Naive thymus-derived CD4-positive, alpha-beta T cell (primary cell): ENCODE data around the gene PIGT. TPM values are rescaled to one million over a fixed set of nuclear protein-coding genes. Genes with fewer than 3 reads are reported as not detected.

ENCODE experiments used
- ATAC-seq: fragments of 150-1000 bp; cut with Tn5 transposase; 2 replicates; pipeline ENCODE4 v1.10.0; 2021; ENCODE audit warnings: mild to moderate bottlenecking, moderate library complexity
- CTCF ChIA-PET: fragments of 350-600 bp; sonication (Branson Sonifier 250); formaldehyde crosslinking; loops from one replicate; lab custom pipeline; 2021; ENCODE audit warnings: antibody characterized with exemption; lab: Charles Lee
- POLR2A ChIA-PET: fragments of 350-600 bp; sonication (Branson Sonifier 250); formaldehyde crosslinking; loops from one replicate; lab custom pipeline; 2021; ENCODE audit warnings: antibody characterized with exemption, inconsistent platforms; lab: Charles Lee
- DNase-seq, 9 donors: peaks; one replicate each; pipeline versions ENCODE4 v3.0.0 to v3.0.0-alpha.2; 2020 to 2022; ENCODE audit warnings: mixed read lengths in 1 of 9
- H3K27ac ChIP-seq: one replicate; pipeline ENCODE4 v1.7.0; 2013; ENCODE audit warnings: mild to moderate bottlenecking, low read depth, low read length, moderate library complexity
- H3K27me3 ChIP-seq, 2 donors: one replicate each; pipeline ENCODE4 v1.7.0; 2013; ENCODE audit warnings: low read length in 2 of 2, mild to moderate bottlenecking in 2 of 2, moderate library complexity in 2 of 2; ENCODE audit not compliant: control insufficient read depth in 2 of 2, insufficient read depth in 2 of 2
- H3K36me3 ChIP-seq, 3 experiments: 1 replicate in 2 of 3; 2 replicates in 1 of 3; pipeline ENCODE4 v1.7.0; 2013; ENCODE audit warnings: low read length in 3 of 3, mild to moderate bottlenecking in 3 of 3, moderate library complexity in 1 of 3; ENCODE audit not compliant: insufficient read depth in 3 of 3, control insufficient read depth in 2 of 3
- H3K4me1 ChIP-seq, 2 donors: one replicate each; pipeline ENCODE4 v1.7.0; 2013; ENCODE audit warnings: low read length in 2 of 2, mild to moderate bottlenecking in 2 of 2, moderate library complexity in 1 of 2; ENCODE audit not compliant: control insufficient read depth in 2 of 2, insufficient read depth in 2 of 2
- H3K4me3 ChIP-seq: 2 replicates; pipeline ENCODE4 v1.7.0; 2013; ENCODE audit warnings: mild to moderate bottlenecking, low read length
- H3K9me3 ChIP-seq, 3 experiments: 1 replicate in 2 of 3; 2 replicates in 1 of 3; pipeline ENCODE4 v1.7.0; 2013; ENCODE audit warnings: low read length in 3 of 3; ENCODE audit not compliant: control insufficient read depth in 2 of 3
- H3K27ac Mint-ChIP-seq, 9 donors: one replicate each; pipeline ENCODE4 v1.8.0; 2020 to 2022; ENCODE audit warnings: mixed read lengths in 9 of 9, mild to moderate bottlenecking in 8 of 9, moderate library complexity in 5 of 9, inconsistent platforms in 2 of 9
- H3K27me3 Mint-ChIP-seq, 5 donors: one replicate each; pipeline ENCODE4 v1.8.0; 2021 to 2022; ENCODE audit warnings: mixed read lengths in 5 of 5, mild to moderate bottlenecking in 1 of 5
- H3K36me3 Mint-ChIP-seq, 5 donors: one replicate each; pipeline ENCODE4 v1.8.0; 2020 to 2022; ENCODE audit warnings: mixed read lengths in 5 of 5, mild to moderate bottlenecking in 3 of 5, inconsistent platforms in 1 of 5
- H3K4me1 Mint-ChIP-seq, 7 donors: one replicate each; pipeline ENCODE4 v1.8.0; 2020 to 2022; ENCODE audit warnings: mixed read lengths in 7 of 7, mild to moderate bottlenecking in 3 of 7, inconsistent platforms in 1 of 7
- H3K4me3 Mint-ChIP-seq, 10 donors: one replicate each; pipeline ENCODE4 v1.8.0; 2020 to 2022; ENCODE audit warnings: mild to moderate bottlenecking in 10 of 10, mixed read lengths in 10 of 10, moderate library complexity in 6 of 10, inconsistent platforms in 2 of 10
- H3K9me3 Mint-ChIP-seq, 11 donors: one replicate each; pipeline ENCODE4 v1.8.0; 2020 to 2022; ENCODE audit warnings: mixed read lengths in 11 of 11, mild to moderate bottlenecking in 4 of 11, inconsistent platforms in 1 of 11, moderate library complexity in 1 of 11
- intact Hi-C, 2 donors: fragments of 100-400 bp; cut with micrococcal nuclease; formaldehyde crosslinking; loops; one replicate each; pipeline ENCODE4 v1.15.1; 2023
- polyA plus RNA-seq, 2 donors: library from polyadenylated mRNA; unstranded; fragments of 300-500 nt; fragmentation: Illumina TruSeq; gene quantifications; one replicate each; pipeline ENCODE4 v1.2.3, GENCODE V29; 2021
- total RNA-seq, 6 experiments: library from RNA in 5 of 6; stranded (reverse) in 5 of 6; gene quantifications; 1 replicate in 5 of 6; 2 replicates in 1 of 6; pipeline ENCODE4 v1.2.3 and lab custom pipeline; 2021 to 2026

Gene PIGT
- total RNA-seq (100 to 1,000 TPM in 1 of 5 experiments, 10 to 100 TPM in 4; 78.7 to 140 (median 85.0) TPM), polyA plus RNA-seq (10 to 100 TPM; 82.7 to 98.9 TPM), total RNA-seq (lab: John Stamatoyannopoulos, UW) (108 reads per million, percentile 86 among the genes with 10 or more reads in this experiment)

DNA sequence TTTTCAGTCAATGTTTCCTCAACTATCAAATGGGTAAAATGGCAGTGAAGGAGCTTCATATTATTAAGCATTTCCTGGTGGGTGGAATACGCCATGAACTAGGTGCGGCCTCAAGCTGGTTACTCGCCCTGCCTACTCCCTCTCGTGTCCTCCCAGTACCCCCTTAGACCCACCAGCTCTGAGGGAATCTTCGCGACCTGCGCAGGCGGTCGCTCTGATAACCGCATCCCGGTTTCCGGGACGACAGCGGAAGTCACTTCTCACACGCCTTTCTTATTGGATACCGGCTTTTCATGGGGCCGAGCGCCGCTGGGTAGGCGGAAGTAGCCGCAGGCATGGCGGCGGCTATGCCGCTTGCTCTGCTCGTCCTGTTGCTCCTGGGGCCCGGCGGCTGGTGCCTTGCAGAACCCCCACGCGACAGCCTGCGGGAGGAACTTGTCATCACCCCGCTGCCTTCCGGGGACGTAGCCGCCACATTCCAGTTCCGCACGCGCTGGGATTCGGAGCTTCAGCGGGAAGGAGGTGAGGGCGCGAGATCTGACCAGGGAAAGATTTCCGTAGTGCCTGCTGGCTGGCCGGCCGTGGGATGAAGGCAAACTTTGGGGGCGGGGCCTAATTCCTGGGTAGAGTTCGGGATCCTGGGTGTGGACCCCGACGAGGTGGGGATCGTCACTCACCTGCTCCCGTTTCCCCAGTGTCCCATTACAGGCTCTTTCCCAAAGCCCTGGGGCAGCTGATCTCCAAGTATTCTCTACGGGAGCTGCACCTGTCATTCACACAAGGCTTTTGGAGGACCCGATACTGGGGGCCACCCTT, at the start of gene PIGT:
TSS of gene PIGT (plus strand) at position 320 of the 816 bp plus-strand sequence. CDS start at position 336, 16 bp downstream.
- peak within 1 kb of the TSS; percentile 95 for H3K27ac ChIP-seq
- peak; percentile 71 to 94 (median 93) for DNase-seq
- H3K27ac Mint-ChIP-seq, result peak within 1 kb of the TSS; percentile 94 to 99 (median 97)
- no peaks in the 10 kb centered on the region for H3K9me3 Mint-ChIP-seq
- peak; percentile 98 for ATAC-seq
- CTCF ChIA-PET, result interaction anchor here (0.6 to 5.0 kb wide), 6 partner anchors 17 to 354 kb away, joined by 3 to 21 read pairs (median 8); partner anchors contain the start of gene SYS1
- peaks cover 7 to 22% (median 14%) of the 10 kb centered on the region in 5 donors for H3K36me3 Mint-ChIP-seq
- peaks cover 17 to 50% (median 32%) of the 10 kb centered on the region in 7 donors for H3K4me1 Mint-ChIP-seq
- intact Hi-C loops, result loop anchor here (1.0 to 10.0 kb wide), 11 partner anchors 10 to 1959 kb away; partner anchors contain the start of genes SYS1 (in 2 of the 2), ACOT8 (in 1 of the 2), ADA (in 1 of the 2) and DNTTIP1 (in 1 of the 2)
- POLR2A ChIA-PET, result interaction anchor here (0.7 to 5.8 kb wide), 12 partner anchors 10 to 533 kb away, joined by 3 to 67 read pairs (median 11); partner anchors contain the start of genes DBNDD2 and SYS1
- H3K4me3 ChIP-seq, result peak within 1 kb of the TSS; percentile 98
- H3K27me3 Mint-ChIP-seq, result no peaks in the 10 kb centered on the region
- peaks cover 9 to 33% (median 11%) of the 10 kb centered on the region in 3 experiments for H3K36me3 ChIP-seq
- no peaks in the 10 kb centered on the region for H3K27me3 ChIP-seq
- peak within 1 kb of the TSS; percentile 91 to 97 (median 94) for H3K4me3 Mint-ChIP-seq
- H3K9me3 ChIP-seq, result no peaks in the 10 kb centered on the region
- peaks cover 12 to 21% of the 10 kb centered on the region in 2 donors for H3K4me1 ChIP-seq

DNA sequence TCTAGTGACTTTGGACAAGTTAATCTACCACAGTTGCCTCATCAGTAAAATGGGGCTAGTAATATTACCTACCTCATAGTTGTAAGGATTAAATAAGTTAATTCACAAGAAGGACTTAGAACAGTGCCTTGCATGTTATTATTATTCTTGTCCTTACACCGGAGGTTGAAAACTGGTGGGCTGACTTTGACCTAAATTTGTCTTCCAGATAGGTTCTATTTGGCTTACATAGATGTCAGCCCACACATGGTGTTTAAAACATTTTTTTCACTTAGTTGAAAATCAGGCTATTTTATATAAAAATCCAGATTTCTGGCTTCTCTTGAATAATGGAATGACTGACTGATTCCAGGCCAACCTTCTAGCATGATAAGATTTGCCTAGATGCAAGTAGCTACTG, 49.7 kb upstream of the PIGT start:
- Mint-ChIP-seq H3K4me1 (peaks cover 32 to 72% (median 68%) of the 10 kb centered on the region in 7 donors), H3K9me3 (peaks cover 0 to 4% (median 0%) of the 10 kb centered on the region in 11 donors), H3K27me3 (peaks cover 0 to 2% (median 0%) of the 10 kb centered on the region in 5 donors), H3K36me3 (peaks cover 0 to 37% (median 6%) of the 10 kb centered on the region in 5 donors), H3K27ac (peak overlapping the region in 2 of 9 donors; percentile 9 to 46), H3K4me3 (peak overlapping the region in 1 of 10 donors; percentile 27)
- Histone ChIP-seq H3K9me3 (no peaks in the 10 kb centered on the region), H3K27me3 (no peaks in the 10 kb centered on the region), H3K36me3 (peaks cover 0 to 46% (median 17%) of the 10 kb centered on the region in 3 experiments), H3K27ac (peak overlapping the region; percentile 26), H3K4me1 (peaks cover 40 to 41% of the 10 kb centered on the region in 2 donors), H3K4me3 (no peak overlapping the region)
- ChIA-PET CTCF (interaction anchor here (1.0 to 9.2 kb wide), 4 partner anchors 8 to 405 kb away, joined by 3 to 146 read pairs (median 6); no protein-coding TSS in a partner anchor), POLR2A (interaction anchor here (0.5 to 6.1 kb wide), 7 partner anchors 6 to 1304 kb away, joined by 3 to 96 read pairs (median 5); partner anchors contain the start of gene PIGT)
- no peak for ATAC-seq
- DNase-seq, result no peak
- intact Hi-C loops, result loop anchor here (10.0 kb wide), 1 partner anchor 401 kb away; the partner anchor contains the start of genes STK4 (in 2 of the 2) and TOMM34 (in 2 of the 2)

DNA sequence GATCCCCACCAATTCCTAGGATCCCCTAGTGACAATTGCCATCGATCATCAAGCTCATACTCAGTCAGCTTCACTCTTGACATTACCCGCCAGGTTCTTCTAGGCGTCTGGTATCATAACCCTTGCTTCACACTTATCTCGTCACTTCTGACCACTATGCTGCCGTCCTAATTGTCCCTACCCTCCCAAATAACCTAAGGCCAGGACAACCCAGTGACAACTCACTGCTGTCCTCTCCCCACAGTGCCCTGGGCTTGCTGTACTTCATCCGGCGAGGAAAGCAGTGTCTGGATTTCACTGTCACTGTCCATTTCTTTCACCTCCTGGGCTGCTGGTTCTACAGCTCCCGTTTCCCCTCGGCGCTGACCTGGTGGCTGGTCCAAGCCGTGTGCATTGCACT, 49.3 kb upstream of the PIGT start:
- Histone ChIP-seq H3K9me3 (no peaks in the 10 kb centered on the region), H3K4me3 (no peak overlapping the region), H3K27me3 (no peaks in the 10 kb centered on the region), H3K4me1 (peaks cover 41% of the 10 kb centered on the region in 2 donors), H3K36me3 (peaks cover 0 to 46% (median 17%) of the 10 kb centered on the region in 3 experiments), H3K27ac (peak overlapping the region; percentile 3)
- H3K9me3 Mint-ChIP-seq, result peaks cover 0 to 4% (median 0%) of the 10 kb centered on the region in 11 donors
- CTCF ChIA-PET, result interaction anchor here (1.0 to 9.2 kb wide), 2 partner anchors 44 to 71 kb away, joined by 3 to 146 read pairs; no protein-coding TSS in a partner anchor
- peaks cover 37 to 77% (median 71%) of the 10 kb centered on the region in 7 donors for H3K4me1 Mint-ChIP-seq
- no peak for DNase-seq
- H3K4me3 Mint-ChIP-seq, result peak overlapping the region in 1 of 10 donors; percentile 27
- H3K27me3 Mint-ChIP-seq, result peaks cover 0 to 2% (median 0%) of the 10 kb centered on the region in 5 donors
- H3K27ac Mint-ChIP-seq, result peak overlapping the region in 3 of 9 donors; percentile 14 to 79 (median 65)
- peaks cover 0 to 37% (median 6%) of the 10 kb centered on the region in 5 donors for H3K36me3 Mint-ChIP-seq
- POLR2A ChIA-PET, result interaction anchor here (0.5 to 2.3 kb wide), 4 partner anchors 9 to 1305 kb away, joined by 3 to 10 read pairs (median 4); partner anchors contain the start of gene PIGT
- ATAC-seq, result no peak
- intact Hi-C loops, result loop anchor here (10.0 kb wide), 1 partner anchor 402 kb away; the partner anchor contains the start of genes STK4 (in 2 of the 2) and TOMM34 (in 2 of the 2)

DNA sequence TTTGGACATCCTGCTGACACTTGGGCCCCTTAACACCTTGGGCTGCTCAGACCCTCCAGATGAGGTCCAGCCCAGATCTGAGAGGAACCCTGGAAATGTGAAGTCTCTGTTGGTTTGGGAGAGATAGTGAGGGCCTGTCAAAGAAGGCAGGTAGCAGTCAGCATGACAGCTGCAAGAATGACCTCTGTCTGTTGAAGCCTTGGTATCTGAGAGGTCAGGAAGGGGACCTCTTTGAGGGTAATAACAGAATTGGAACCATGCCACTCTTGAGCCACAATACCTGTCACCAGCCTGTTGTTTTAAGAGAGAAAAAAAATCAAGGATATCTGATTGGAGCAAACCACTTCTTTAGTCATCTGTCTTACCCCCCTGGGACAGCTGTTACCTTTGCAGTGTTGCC, 48.8 kb upstream of the PIGT start:
- Histone ChIP-seq H3K27me3 (no peaks in the 10 kb centered on the region), H3K4me1 (peaks cover 41 to 46% of the 10 kb centered on the region in 2 donors), H3K9me3 (no peaks in the 10 kb centered on the region), H3K4me3 (no peak overlapping the region), H3K36me3 (peaks cover 0 to 46% (median 17%) of the 10 kb centered on the region in 3 experiments), H3K27ac (peak overlapping the region; percentile 3)
- Mint-ChIP-seq H3K36me3 (peaks cover 0 to 37% (median 6%) of the 10 kb centered on the region in 5 donors), H3K27ac (peak overlapping the region in 4 of 9 donors; percentile 14 to 88 (median 55)), H3K27me3 (peaks cover 0 to 2% (median 0%) of the 10 kb centered on the region in 5 donors), H3K9me3 (peaks cover 0 to 4% (median 0%) of the 10 kb centered on the region in 11 donors), H3K4me3 (peak overlapping the region in 1 of 10 donors; percentile 49), H3K4me1 (peaks cover 42 to 82% (median 75%) of the 10 kb centered on the region in 7 donors)
- intact Hi-C loops, result loop anchor here (10.0 kb wide), 1 partner anchor 402 kb away; the partner anchor contains the start of genes STK4 (in 2 of the 2) and TOMM34 (in 2 of the 2)
- ATAC-seq, result no peak
- ChIA-PET POLR2A (interaction anchor here (0.8 to 2.3 kb wide), 2 partner anchors 48 to 479 kb away, joined by 5 to 10 read pairs; partner anchors contain the start of gene PIGT), CTCF (interaction anchor here (9.2 kb wide), 1 partner anchor 70 kb away, joined by 146 read pairs; no protein-coding TSS in a partner anchor)
- no peak for DNase-seq

DNA sequence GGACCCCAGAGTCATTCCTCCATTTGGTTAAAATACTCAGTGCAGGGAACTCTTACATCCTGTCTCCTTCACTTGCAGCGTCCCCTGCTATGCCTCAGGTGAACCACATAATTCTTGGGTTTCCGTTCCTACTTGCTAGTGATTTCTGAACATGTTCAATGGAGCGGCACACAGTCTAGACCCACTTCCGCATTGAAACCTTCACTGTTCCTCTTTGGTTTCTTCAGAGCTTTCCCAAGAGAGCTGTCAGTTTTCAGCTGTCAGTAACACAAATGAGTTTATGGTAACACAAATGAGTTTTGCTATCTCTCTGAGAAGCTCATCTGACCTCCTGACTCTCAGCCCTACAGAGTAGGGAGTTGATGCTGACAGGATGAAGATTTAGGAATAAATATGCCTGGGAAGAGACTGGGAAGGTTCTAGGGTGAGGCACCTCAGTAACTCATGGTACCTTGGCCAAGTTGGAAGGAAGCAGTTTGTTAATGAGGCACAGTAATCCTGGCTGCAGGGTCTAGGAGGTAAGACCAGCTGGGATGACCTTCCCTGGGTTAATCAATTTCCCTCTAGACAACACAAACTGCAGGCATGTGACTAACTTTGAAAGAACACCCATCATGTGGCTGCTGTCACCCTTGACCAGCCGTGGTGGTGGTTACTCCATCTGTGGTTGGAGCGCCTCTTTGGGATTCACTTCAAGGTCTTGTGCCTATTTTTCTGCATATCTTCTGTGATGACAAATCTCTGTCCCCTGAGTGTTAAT, 47.5 kb upstream of the PIGT start:
- ATAC-seq, result peak; percentile 60
- intact Hi-C loops, result loop anchor here (2.0 to 10.0 kb wide), 2 partner anchors 404 to 722 kb away; partner anchors contain the start of genes STK4 (in 2 of the 2) and TOMM34 (in 2 of the 2)
- H3K27me3 Mint-ChIP-seq, result no peaks in the 10 kb centered on the region
- H3K9me3 ChIP-seq, result no peaks in the 10 kb centered on the region
- H3K27ac ChIP-seq, result peak overlapping the region; percentile 43
- H3K27me3 ChIP-seq, result no peaks in the 10 kb centered on the region
- H3K36me3 ChIP-seq, result peaks cover 0 to 42% (median 17%) of the 10 kb centered on the region in 3 experiments
- DNase-seq, result peak in 7 of 9 donors; percentile 37 to 60 (median 54)
- no peaks in the 10 kb centered on the region for H3K9me3 Mint-ChIP-seq
- H3K4me1 Mint-ChIP-seq, result peaks cover 47 to 84% (median 77%) of the 10 kb centered on the region in 7 donors
- CTCF ChIA-PET, result interaction anchor here (0.6 to 3.7 kb wide), 2 partner anchors 68 to 602 kb away, joined by 3 to 28 read pairs; no protein-coding TSS in a partner anchor
- peaks cover 0 to 37% (median 6%) of the 10 kb centered on the region in 5 donors for H3K36me3 Mint-ChIP-seq
- POLR2A ChIA-PET, result interaction anchor here (1.0 to 3.0 kb wide), 6 partner anchors 40 to 72 kb away, joined by 3 to 14 read pairs (median 4); partner anchors contain the start of genes DBNDD2 and PIGT
- H3K4me1 ChIP-seq, result peaks cover 47 to 56% of the 10 kb centered on the region in 2 donors
- H3K4me3 Mint-ChIP-seq, result peak overlapping the region; percentile 27 to 83 (median 60)
- peak overlapping the region; percentile 51 to 90 (median 79) for H3K27ac Mint-ChIP-seq
- H3K4me3 ChIP-seq, result no peak overlapping the region
